Measurements from ENCODE around the gene FAM32A. TPM values are rescaled to one million over a fixed set of nuclear protein-coding genes. Genes with fewer than 3 reads are reported as not detected.

FAM32A gene
- total RNA-seq, 4 donors from 2014 or later = 73.0 to 106 (median 88.6) TPM

- in situ Hi-C loops (cut with MboI; ENCODE audit: low pct_ligation_motif_present in 1 of 4, low pct_unique_long_range_greater_than_20kb in 1 of 4, low sequenced_read_pairs in 3 of 4) (no loop called here), intact Hi-C loops (cut with DNase I; ENCODE audit: low total_unique reads) (no loop called here)
- no peak overlapping the region for H3K27ac ChIP-seq
- TF ChIP-seq POLR2A (IDR thresholded peaks at IDR 0.05) = no peak
- TF ChIP-seq CTCF (IDR thresholded peaks at IDR 0.05) = no peak
- TF ChIP-seq POLR2AphosphoS5 (IDR thresholded peaks at IDR 0.05) = no peak
- no peak for TF ChIP-seq EP300 (IDR thresholded peaks at IDR 0.05; ENCODE audit: low read depth)
- no peaks in the 10 kb centered on the region for H3K4me1 ChIP-seq
- no peaks in the 10 kb centered on the region for H3K27me3 ChIP-seq
- H3K9me3 ChIP-seq = peaks cover 23 to 24% of the 10 kb centered on the region in 2 donors
- DNase-seq = no peak
- H3K4me3 ChIP-seq = no peak overlapping the region
- peaks cover 0 to 30% (median 12%) of the 10 kb centered on the region in 4 donors for H3K36me3 ChIP-seq
- WGBS, 2 donors (ENCODE audit: low coverage in 1 of 2) = 90% methylated on average over 4 to 16 of the region's 16 CpGs
These were observed 32.7 kb downstream of the FAM32A start for GRCh38 chr19:16217716-16218451.

GRCh38 chr19:16218851-16219250 is 33.6 kb downstream of the FAM32A start:
- no peak overlapping the region for H3K4me3 ChIP-seq
- no peaks in the 10 kb centered on the region for H3K27me3 ChIP-seq
- in situ Hi-C loops (cut with MboI; ENCODE audit: low pct_ligation_motif_present in 1 of 4, low pct_unique_long_range_greater_than_20kb in 1 of 4, low sequenced_read_pairs in 3 of 4) = no loop called here
- no peak overlapping the region for H3K27ac ChIP-seq
- peaks cover 23 to 24% of the 10 kb centered on the region in 2 donors for H3K9me3 ChIP-seq
- no peaks in the 10 kb centered on the region for H3K4me1 ChIP-seq
- H3K36me3 ChIP-seq = peaks cover 0 to 31% (median 15%) of the 10 kb centered on the region in 4 donors
- TF ChIP-seq POLR2AphosphoS5 (IDR thresholded peaks at IDR 0.05) (no peak), EP300 (IDR thresholded peaks at IDR 0.05; ENCODE audit: low read depth) (no peak), CTCF (IDR thresholded peaks at IDR 0.05) (no peak), POLR2A (IDR thresholded peaks at IDR 0.05) (no peak)
- no peak for DNase-seq
- intact Hi-C loops (cut with DNase I; ENCODE audit: low total_unique reads) = no loop called here
- WGBS, 2 donors (ENCODE audit: low coverage in 1 of 2) = 78% methylated on average over 2 of the region's 2 CpGs; no CpG with 5 or more reads in 1 of the 2 donors

- intact Hi-C loops (cut with DNase I; ENCODE audit: low total_unique reads) (no loop called here), in situ Hi-C loops (cut with MboI; ENCODE audit: low pct_ligation_motif_present in 1 of 4, low pct_unique_long_range_greater_than_20kb in 1 of 4, low sequenced_read_pairs in 3 of 4) (no loop called here)
- no peak for TF ChIP-seq EP300 (IDR thresholded peaks at IDR 0.05; ENCODE audit: low read depth)
- TF ChIP-seq POLR2AphosphoS5 (IDR thresholded peaks at IDR 0.05) = no peak
- no peak for TF ChIP-seq CTCF (IDR thresholded peaks at IDR 0.05)
- TF ChIP-seq POLR2A (IDR thresholded peaks at IDR 0.05) = no peak
- Histone ChIP-seq H3K36me3 (peaks cover 0 to 36% (median 17%) of the 10 kb centered on the region in 4 donors), H3K9me3 (peaks cover 23 to 24% of the 10 kb centered on the region in 2 donors), H3K4me3 (no peak overlapping the region), H3K27ac (no peak overlapping the region), H3K27me3 (no peaks in the 10 kb centered on the region), H3K4me1 (no peaks in the 10 kb centered on the region)
- DNase-seq = no peak
- WGBS, 2 donors (ENCODE audit: low coverage in 1 of 2) = 83 to 84% methylated on average over 2 to 3 of the region's 3 CpGs
These were observed 37.6 kb downstream of the FAM32A start for GRCh38 chr19:16222806-16223205.

- Histone ChIP-seq H3K4me1 (no peaks in the 10 kb centered on the region), H3K9me3 (peaks cover 23 to 24% of the 10 kb centered on the region in 2 donors), H3K27me3 (no peaks in the 10 kb centered on the region), H3K27ac (no peak overlapping the region), H3K4me3 (no peak overlapping the region), H3K36me3 (peaks cover 0 to 40% (median 18%) of the 10 kb centered on the region in 4 donors)
- TF ChIP-seq EP300 (IDR thresholded peaks at IDR 0.05; ENCODE audit: low read depth) (no peak), CTCF (IDR thresholded peaks at IDR 0.05) (no peak), POLR2AphosphoS5 (IDR thresholded peaks at IDR 0.05) (no peak), POLR2A (IDR thresholded peaks at IDR 0.05) (no peak)
- intact Hi-C loops (cut with DNase I; ENCODE audit: low total_unique reads) = no loop called here
- WGBS, 2 donors (ENCODE audit: low coverage in 1 of 2) = 89% methylated on average over 15 of the region's 15 CpGs; no CpG with 5 or more reads in 1 of the 2 donors
- no peak for DNase-seq
- in situ Hi-C loops (cut with MboI; ENCODE audit: low pct_ligation_motif_present in 1 of 4, low pct_unique_long_range_greater_than_20kb in 1 of 4, low sequenced_read_pairs in 3 of 4) = no loop called here
These were observed 38.5 kb downstream of the FAM32A start for GRCh38 chr19:16223746-16224145.

Measured in transverse colon (tissue), 4 donors.